WI38 (cell line): Measurements from ENCODE around the gene PFDN6.

Experiments
- H3K4me3 ChIP-seq: 2 replicates; pipeline ENCODE4 v1.5.1; 2011; ENCODE audit warnings: low read depth, mild to moderate bottlenecking, control low read depth, low read length
- CTCF ChIP-seq: IDR thresholded peaks from 2 replicates; pipeline ENCODE4 v1.5.1; 2012; ENCODE audit warnings: low read depth, mild to moderate bottlenecking, control low read depth, low read length

Gene PFDN6

GRCh38 chr6:33324125-33324524 is 34.7 kb downstream of the PFDN6 start:
- TF ChIP-seq CTCF, result no peak
- no peak overlapping the region; the same call in 1 of the 2 replicates for H3K4me3 ChIP-seq

GRCh38 chr6:33329058-33329457 is 39.7 kb downstream of the PFDN6 start:
- no peak overlapping the region for H3K4me3 ChIP-seq
- TF ChIP-seq CTCF, result no peak

GRCh38 chr6:33330736-33331135 is 41.3 kb downstream of the PFDN6 start:
- H3K4me3 ChIP-seq, result no peak overlapping the region
- TF ChIP-seq CTCF, result no peak

GRCh38 chr6:33333666-33334065 is 44.3 kb downstream of the PFDN6 start:
- no peak for TF ChIP-seq CTCF
- H3K4me3 ChIP-seq, result no peak overlapping the region

GRCh38 chr6:33335916-33336315 is 46.5 kb downstream of the PFDN6 start:
- H3K4me3 ChIP-seq, result no peak overlapping the region

GRCh38 chr6:33336495-33336894 is 47.1 kb downstream of the PFDN6 start:
- no peak overlapping the region for H3K4me3 ChIP-seq
- no peak for TF ChIP-seq CTCF

More at GRCh38 chr6:33335916-33336315, 46.5 kb downstream of the PFDN6 start:
- TF ChIP-seq CTCF, result no peak

GRCh38 chr6:33339193-33339592 is 49.8 kb downstream of the PFDN6 start:
- H3K4me3 ChIP-seq, result no peak overlapping the region
- TF ChIP-seq CTCF, result no peak
